Natural killer cell (primary cell): ENCODE data around the gene SLC39A11. TPM values are rescaled to one million over a fixed set of nuclear protein-coding genes. Genes with fewer than 3 reads are reported as not detected.

Experiments
- ATAC-seq, 3 donors: fragments of 150-1000 bp in 2 of 3; fragments of 200-7000 bp in 1 of 3; cut with Tn5 transposase; 1 replicate in 1 of 3; 2 replicates in 2 of 3; pipeline ENCODE4 v1.10.0; 2021; ENCODE audit warnings: mild to moderate bottlenecking in 2 of 3, moderate library complexity in 2 of 3
- DNase-seq, 2 donors: peaks; one replicate each; pipeline versions ENCODE4 v3.0.0 to v3.0.0-alpha.2; 2013 to 2021; ENCODE audit warnings: mixed read lengths in 1 of 2
- H3K27ac ChIP-seq: one replicate; pipeline ENCODE4 v1.5.1; 2013; ENCODE audit warnings: mild to moderate bottlenecking, low read length
- H3K27me3 ChIP-seq: one replicate; pipeline ENCODE4 v1.6.1; 2013; ENCODE audit warnings: low read length; ENCODE audit not compliant: control insufficient read depth, insufficient read depth
- H3K36me3 ChIP-seq: one replicate; pipeline ENCODE4 v1.6.1; 2013; ENCODE audit warnings: low read length; ENCODE audit not compliant: control insufficient read depth, insufficient read depth
- H3K4me1 ChIP-seq: one replicate; pipeline ENCODE4 v1.6.1; 2013; ENCODE audit warnings: low read length; ENCODE audit not compliant: control insufficient read depth, insufficient read depth
- H3K4me3 ChIP-seq: one replicate; pipeline ENCODE4 v1.5.1; 2013; ENCODE audit warnings: low read length
- H3K9me3 ChIP-seq: one replicate; pipeline ENCODE4 v1.6.1; 2013; ENCODE audit warnings: low read length; ENCODE audit not compliant: control insufficient read depth, insufficient read depth
- H3K27ac Mint-ChIP-seq, 2 donors: one replicate each; pipeline ENCODE4 v1.8.0; 2022; ENCODE audit warnings: mild to moderate bottlenecking in 2 of 2, mixed read lengths in 2 of 2, moderate library complexity in 1 of 2
- H3K27me3 Mint-ChIP-seq, 2 donors: one replicate each; pipeline ENCODE4 v1.8.0; 2022; ENCODE audit warnings: low read depth in 2 of 2, mixed read lengths in 2 of 2
- H3K36me3 Mint-ChIP-seq: one replicate; pipeline ENCODE4 v1.8.0; 2022; ENCODE audit warnings: mixed read lengths
- H3K4me1 Mint-ChIP-seq, 2 donors: one replicate each; pipeline ENCODE4 v1.8.0; 2022; ENCODE audit warnings: mixed read lengths in 2 of 2
- H3K4me3 Mint-ChIP-seq: one replicate; pipeline ENCODE4 v1.8.0; 2022; ENCODE audit warnings: mild to moderate bottlenecking, moderate library complexity, mixed read lengths
- H3K9me3 Mint-ChIP-seq, 2 donors: one replicate each; pipeline ENCODE4 v1.8.0; 2022; ENCODE audit warnings: mixed read lengths in 2 of 2
- CTCF ChIP-seq: fragments of 200-600 bp; IDR thresholded peaks from one replicate; pipeline ENCODE4 v1.8.0; 2022; ENCODE audit warnings: antibody characterized with exemption
- WGBS: methylation state at CpG from one replicate; pipeline ENCODE4 v1.1.7; 2013; ENCODE audit warnings: missing lambda C conversion rate; ENCODE audit not compliant: insufficient coverage; 5-methylcytosine and 5-hydroxymethylcytosine counted together
- intact Hi-C: fragments of 100-400 bp; cut with micrococcal nuclease; formaldehyde crosslinking; loops from one replicate; pipeline ENCODE4 v1.14.2; 2022
- total RNA-seq, 4 donors: library from RNA; stranded (reverse); fragments of 120-200 nt in 1 of 4; gene quantifications; one replicate each; pipeline versions ENCODE4 v1.2.3 to v1.2.4, GENCODE V29; 2013 to 2022

SLC39A11 gene
- total RNA-seq, 3 donors from 2014 or later (not counting 1 experiment from before 2014, with no cell fraction given): 32.6 to 44.9 (median 39.4) TPM

- Mint-ChIP-seq H3K27me3 (no peaks in the 10 kb centered on the region), H3K4me3 (no peak overlapping the region), H3K4me1 (peaks cover 5% of the 10 kb centered on the region in 2 donors), H3K36me3 (no peaks in the 10 kb centered on the region), H3K27ac (no peak overlapping the region), H3K9me3 (peaks cover 0 to 3% of the 10 kb centered on the region in 2 donors)
- WGBS: 92% methylated on average over 3 of the region's 3 CpGs
- no peak for ATAC-seq
- DNase-seq: no peak
- intact Hi-C loops: no loop called here
- Histone ChIP-seq H3K27ac (no peak overlapping the region), H3K4me3 (no peak overlapping the region), H3K27me3 (no peaks in the 10 kb centered on the region), H3K36me3 (no peaks in the 10 kb centered on the region), H3K9me3 (no peaks in the 10 kb centered on the region), H3K4me1 (no peaks in the 10 kb centered on the region)
- no peak for TF ChIP-seq CTCF
Measured at GRCh38 chr17:72706396-72706981, 386.0 kb downstream of the SLC39A11 start.

GRCh38 chr17:72705905-72706395, 386.5 kb downstream of the SLC39A11 start:
- peaks cover 3% of the 10 kb centered on the region in 2 donors for H3K4me1 Mint-ChIP-seq
- ATAC-seq (no peak), DNase-seq (no peak)
- Histone ChIP-seq H3K27me3 (no peaks in the 10 kb centered on the region), H3K27ac (no peak overlapping the region), H3K4me3 (no peak overlapping the region), H3K4me1 (no peaks in the 10 kb centered on the region), H3K9me3 (no peaks in the 10 kb centered on the region), H3K36me3 (no peaks in the 10 kb centered on the region)
- TF ChIP-seq CTCF: no peak
- 76% methylated on average over 5 of the region's 5 CpGs for WGBS
- no peaks in the 10 kb centered on the region for H3K27me3 Mint-ChIP-seq
- no peaks in the 10 kb centered on the region for H3K36me3 Mint-ChIP-seq
- intact Hi-C loops: no loop called here
- H3K9me3 Mint-ChIP-seq: peaks cover 0 to 1% of the 10 kb centered on the region in 2 donors
- H3K27ac Mint-ChIP-seq: no peak overlapping the region
- H3K4me3 Mint-ChIP-seq: no peak overlapping the region

GRCh38 chr17:72702998-72703397, 389.5 kb downstream of the SLC39A11 start:
- H3K36me3 Mint-ChIP-seq: no peaks in the 10 kb centered on the region
- intact Hi-C loops: no loop called here
- Histone ChIP-seq H3K9me3 (no peaks in the 10 kb centered on the region), H3K4me3 (no peak overlapping the region), H3K27me3 (no peaks in the 10 kb centered on the region), H3K4me1 (no peaks in the 10 kb centered on the region), H3K36me3 (no peaks in the 10 kb centered on the region), H3K27ac (no peak overlapping the region)
- WGBS: 69% methylated on average over 1 of the region's 4 CpGs
- TF ChIP-seq CTCF: no peak
- no peaks in the 10 kb centered on the region for H3K4me1 Mint-ChIP-seq
- H3K9me3 Mint-ChIP-seq: no peaks in the 10 kb centered on the region
- no peak overlapping the region for H3K4me3 Mint-ChIP-seq
- H3K27ac Mint-ChIP-seq: no peak overlapping the region
- H3K27me3 Mint-ChIP-seq: no peaks in the 10 kb centered on the region
- DNase-seq: no peak
- ATAC-seq: no peak
